ENCODE measurements around the gene SURF2. TPM values are rescaled to one million over a fixed set of nuclear protein-coding genes. Genes with fewer than 3 reads are reported as not detected.

Gene SURF2
- total and polyA plus RNA-seq, 9 of the 15 experiments (the other 6 are each of a cell fraction or from before 2014, with no cell fraction given): 5.5 to 82.5 (median 21.3) TPM

GRCh38 chr9:133335924-133336811 lies 20.2 kb upstream of the SURF2 start, which contains the start of gene SURF6 (continued):
- TF ChIP-seq ARID4B (CRISPR knock-in tag; IDR thresholded peaks at IDR 0.05): peak; percentile 97
- TF ChIP-seq ZNF263 (CRISPR knock-in tag; IDR thresholded peaks at IDR 0.05; ENCODE audit: borderline replicate concordance): no peak
- peak; percentile 77 for TF ChIP-seq MXD1 (CRISPR knock-in tag; IDR thresholded peaks at IDR 0.05; ENCODE audit: borderline replicate concordance, poor library complexity, severe bottlenecking)
- no peak for TF ChIP-seq GTF2A2 (tag; IDR thresholded peaks at IDR 0.05)
- TF ChIP-seq ETS1 (conservative IDR thresholded peaks at IDR 0.05; ENCODE audit: control insufficient read depth, low read depth, low read length): peak; percentile 99
- TF ChIP-seq ATF4 (CRISPR knock-in tag; IDR thresholded peaks at IDR 0.05): no peak
- no peak for TF ChIP-seq RBM17 (IDR thresholded peaks at IDR 0.05; ENCODE audit: borderline replicate concordance, low read depth, low read length)
- TF ChIP-seq NFIC (IDR thresholded peaks at IDR 0.05): 0 out of 2 replicates have a peak, but pooled peaks have one; percentile 25
- TF ChIP-seq THAP12 (CRISPR knock-in tag; IDR thresholded peaks at IDR 0.05): 0 out of 2 replicates have a peak, but pooled peaks have one; percentile 41
- TF ChIP-seq PTBP1 (IDR thresholded peaks at IDR 0.05; ENCODE audit: low read depth, low read length): no peak
- TF ChIP-seq TCF3 (CRISPR knock-in tag; IDR thresholded peaks at IDR 0.05): peak; percentile 49
- peak; percentile 91 for TF ChIP-seq CBX1 (IDR thresholded peaks at IDR 0.05; ENCODE audit: low read depth)
- peak; percentile 92 for TF ChIP-seq RNF2 (IDR thresholded peaks at IDR 0.05)
- peak; percentile 50 to 85; a peak in 3 of 4 replicates for TF ChIP-seq TEAD1 (CRISPR knock-in tag; IDR thresholded peaks at IDR 0.05)
